Smooth muscle cell (in vitro differentiated cells): ENCODE data around the gene ABCA1. TPM values are rescaled to one million over a fixed set of nuclear protein-coding genes. Genes with fewer than 3 reads are reported as not detected.
"Not testable (repeated sequence)": the region's sequence is repeated elsewhere in the genome, so short reads cannot be mapped to it uniquely, and the experiment has no call there.

ENCODE experiments used
- DNase-seq: peaks from one replicate; lab custom pipeline; 2025; ENCODE audit not compliant: unreplicated experiment; lab: John Stamatoyannopoulos, UW
- H2AFZ ChIP-seq: fragments of 200-600 bp; sonication (generic); 2 replicates; pipeline ENCODE4 v1.6.0; 2016; ENCODE audit warnings: antibody characterized with exemption, low read depth, mild to moderate bottlenecking
- H3F3A ChIP-seq: fragments of 200-600 bp; sonication (generic); 2 replicates; pipeline ENCODE4 v1.6.0; 2017; ENCODE audit warnings: antibody characterized with exemption, low read depth
- H3K27ac ChIP-seq: fragments of 200-600 bp; sonication (generic); 2 replicates; pipeline ENCODE4 v1.5.1; 2016; ENCODE audit warnings: low read depth, mild to moderate bottlenecking
- H3K27me3 ChIP-seq: fragments of 200-600 bp; sonication (generic); 2 replicates; pipeline ENCODE4 v1.6.1; 2016; ENCODE audit warnings: low read depth, mild to moderate bottlenecking
- H3K36me3 ChIP-seq: fragments of 200-600 bp; sonication (generic); 2 replicates; pipeline ENCODE4 v1.5.1; 2016; ENCODE audit warnings: low read depth
- H3K4me1 ChIP-seq: fragments of 200-600 bp; sonication (generic); 2 replicates; pipeline ENCODE4 v1.5.1; 2016; ENCODE audit warnings: low read depth
- H3K4me2 ChIP-seq: fragments of 200-600 bp; sonication (generic); 2 replicates; pipeline ENCODE4 v1.6.0; 2016; ENCODE audit warnings: mild to moderate bottlenecking
- H3K4me3 ChIP-seq: fragments of 200-600 bp; sonication (generic); 2 replicates; pipeline ENCODE4 v1.5.1; 2016; ENCODE audit warnings: mild to moderate bottlenecking
- H3K79me2 ChIP-seq: fragments of 200-600 bp; sonication (generic); 2 replicates; pipeline ENCODE4 v1.6.0; 2016; ENCODE audit warnings: low read depth, mild to moderate bottlenecking
- H3K9ac ChIP-seq: fragments of 200-600 bp; sonication (generic); 2 replicates; pipeline ENCODE4 v1.6.0; 2016; ENCODE audit warnings: low read depth
- H3K9me3 ChIP-seq: fragments of 200-600 bp; sonication (generic); replicated peaks from 2 replicates; pipeline ENCODE4 v1.5.1; 2016; ENCODE audit warnings: low read depth
- H4K20me1 ChIP-seq: fragments of 200-600 bp; sonication (generic); 2 replicates; pipeline ENCODE4 v1.6.0; 2016; ENCODE audit warnings: low read depth
- WGBS: methylation state at CpG from one replicate; pipeline ENCODE4 v1.1.7; 2016; ENCODE audit warnings: low lambda C conversion rate; 5-methylcytosine and 5-hydroxymethylcytosine counted together
- polyA plus RNA-seq: library from polyadenylated mRNA; unstranded; fragments of >200 nt; fragmentation: Nextera tagmentation; extraction: Ambion mirVana; gene quantifications from 2 replicates; pipeline ENCODE4 v1.2.1, GENCODE V29; 2016
- total RNA-seq: library from RNA; depleted of rRNA; stranded (reverse); fragments of >200 nt; gene quantifications from 2 replicates; pipeline ENCODE4 v1.2.3, GENCODE V29; 2014
- TF ChIP-seq, protein P1 (sequence below): fragments of 200-600 bp; sonication (generic); IDR thresholded peaks from 2 replicates; pipeline ENCODE4 v1.5.1; 2017; ENCODE audit warnings: borderline replicate concordance, mild to moderate bottlenecking, antibody characterized with exemption; ENCODE audit not compliant: insufficient read depth, poor library complexity, severe bottlenecking

Gene ABCA1
- total and polyA plus RNA-seq, 2 experiments from 2014 or later = 2.8 to 29.6 TPM

DNA sequence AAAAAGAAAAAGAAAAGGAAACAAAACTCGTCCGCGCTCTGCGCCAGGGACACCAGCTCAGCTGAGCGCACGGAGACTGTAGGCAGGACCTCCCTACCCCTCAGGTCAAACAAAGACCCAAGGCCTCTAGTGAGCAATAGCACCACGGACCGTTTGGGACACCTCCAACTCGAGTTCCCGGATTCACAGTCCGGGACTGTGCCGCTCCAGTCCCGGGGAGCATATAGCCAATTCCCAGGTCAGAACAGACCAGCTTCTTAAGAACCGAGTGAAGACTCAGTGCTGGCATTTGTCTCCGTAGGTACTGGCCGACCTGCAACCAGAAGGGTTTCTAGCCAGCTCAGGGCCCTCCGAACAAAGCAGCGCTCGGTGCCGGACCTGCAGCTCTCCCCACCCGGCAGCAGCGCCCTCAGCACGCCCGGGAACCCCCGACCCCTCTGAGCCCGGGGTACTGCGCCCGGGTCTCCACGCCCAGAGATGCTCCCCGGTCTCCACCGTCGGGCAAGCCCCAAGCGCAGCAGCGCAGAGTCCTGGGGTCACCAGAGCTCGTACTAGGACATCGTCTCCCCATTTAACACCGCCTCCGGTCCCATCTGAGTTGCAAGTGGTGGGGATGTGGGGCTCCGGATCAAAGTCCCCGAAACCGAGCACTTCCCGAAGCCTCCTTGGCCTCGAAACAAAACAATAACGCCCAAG lies 591 bp downstream of the ABCA1 start:
- Histone ChIP-seq H3K27ac (peak overlapping the region; percentile 25), H3K4me3 (peak overlapping the region; percentile 73), H3K4me1 (peaks cover 19% of the 10 kb centered on the region), H3F3A (no peaks in the 10 kb centered on the region), H3K79me2 (peaks cover 19% of the 10 kb centered on the region), H3K9me3 (no peaks in the 10 kb centered on the region), H2AFZ (peak overlapping the region; percentile 91), H3K4me2 (peak overlapping the region; percentile 88), H3K27me3 (no peaks in the 10 kb centered on the region), H4K20me1 (peaks cover 24% of the 10 kb centered on the region), H3K36me3 (no peaks in the 10 kb centered on the region), H3K9ac (peak overlapping the region; percentile 74)
- TF ChIP-seq, protein P1, sequence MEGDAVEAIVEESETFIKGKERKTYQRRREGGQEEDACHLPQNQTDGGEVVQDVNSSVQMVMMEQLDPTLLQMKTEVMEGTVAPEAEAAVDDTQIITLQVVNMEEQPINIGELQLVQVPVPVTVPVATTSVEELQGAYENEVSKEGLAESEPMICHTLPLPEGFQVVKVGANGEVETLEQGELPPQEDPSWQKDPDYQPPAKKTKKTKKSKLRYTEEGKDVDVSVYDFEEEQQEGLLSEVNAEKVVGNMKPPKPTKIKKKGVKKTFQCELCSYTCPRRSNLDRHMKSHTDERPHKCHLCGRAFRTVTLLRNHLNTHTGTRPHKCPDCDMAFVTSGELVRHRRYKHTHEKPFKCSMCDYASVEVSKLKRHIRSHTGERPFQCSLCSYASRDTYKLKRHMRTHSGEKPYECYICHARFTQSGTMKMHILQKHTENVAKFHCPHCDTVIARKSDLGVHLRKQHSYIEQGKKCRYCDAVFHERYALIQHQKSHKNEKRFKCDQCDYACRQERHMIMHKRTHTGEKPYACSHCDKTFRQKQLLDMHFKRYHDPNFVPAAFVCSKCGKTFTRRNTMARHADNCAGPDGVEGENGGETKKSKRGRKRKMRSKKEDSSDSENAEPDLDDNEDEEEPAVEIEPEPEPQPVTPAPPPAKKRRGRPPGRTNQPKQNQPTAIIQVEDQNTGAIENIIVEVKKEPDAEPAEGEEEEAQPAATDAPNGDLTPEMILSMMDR = no peak
- WGBS = under 1% methylated on average over 43 of the region's 44 CpGs
- no peak for DNase-seq

- H3K4me1 ChIP-seq = peaks cover 16% of the 10 kb centered on the region
- no peak overlapping the region for H2AFZ ChIP-seq
- WGBS = 90% methylated on average over 4 of the region's 4 CpGs
- H3K27me3 ChIP-seq = no peaks in the 10 kb centered on the region
- H3K9me3 ChIP-seq = no peaks in the 10 kb centered on the region
- H3K27ac ChIP-seq = no peak overlapping the region
- H3K36me3 ChIP-seq = no peaks in the 10 kb centered on the region
- H3K79me2 ChIP-seq = peaks cover 48% of the 10 kb centered on the region
- no peak overlapping the region for H3K4me2 ChIP-seq
- H3F3A ChIP-seq = no peaks in the 10 kb centered on the region
- TF ChIP-seq, protein P1 = no peak
- no peak overlapping the region for H3K9ac ChIP-seq
- no peak overlapping the region for H3K4me3 ChIP-seq
- H4K20me1 ChIP-seq = peaks cover 58% of the 10 kb centered on the region
- no peak for DNase-seq
Observed at GRCh38 chr9:104923740-104924139, 4.2 kb downstream of the ABCA1 start.

DNA sequence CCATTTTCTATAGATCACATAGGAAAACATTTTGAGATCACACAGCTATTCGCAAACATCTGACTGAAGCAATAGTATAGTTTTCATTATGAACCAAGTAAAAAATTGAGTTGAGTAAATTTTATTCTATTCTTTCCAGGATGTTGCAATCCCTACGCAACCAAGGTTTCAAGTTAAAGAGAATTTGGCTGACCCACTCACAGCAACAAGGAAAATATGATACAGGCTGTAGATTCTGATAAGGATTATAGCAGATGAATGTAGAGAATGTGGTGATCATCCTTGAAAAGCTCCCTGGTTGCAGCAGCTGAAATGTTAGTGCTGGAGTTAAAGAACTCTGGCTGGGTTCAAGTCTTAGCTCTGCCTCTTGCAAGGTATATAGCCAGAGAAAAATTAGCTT lies 4.7 kb downstream of the ABCA1 start:
- Histone ChIP-seq H3K27ac (peak overlapping the region; percentile 10), H3K79me2 (peaks cover 50% of the 10 kb centered on the region), H3K4me1 (peaks cover 11% of the 10 kb centered on the region), H3K9me3 (no peaks in the 10 kb centered on the region), H3K4me2 (no peak overlapping the region), H3F3A (no peaks in the 10 kb centered on the region), H3K4me3 (no peak overlapping the region), H3K9ac (no peak overlapping the region), H3K36me3 (no peaks in the 10 kb centered on the region), H3K27me3 (no peaks in the 10 kb centered on the region), H2AFZ (no peak overlapping the region), H4K20me1 (peaks cover 61% of the 10 kb centered on the region)
- no peak for DNase-seq
- WGBS = 80% methylated on average over 2 of the region's 2 CpGs
- TF ChIP-seq, protein P1 = no peak

DNA sequence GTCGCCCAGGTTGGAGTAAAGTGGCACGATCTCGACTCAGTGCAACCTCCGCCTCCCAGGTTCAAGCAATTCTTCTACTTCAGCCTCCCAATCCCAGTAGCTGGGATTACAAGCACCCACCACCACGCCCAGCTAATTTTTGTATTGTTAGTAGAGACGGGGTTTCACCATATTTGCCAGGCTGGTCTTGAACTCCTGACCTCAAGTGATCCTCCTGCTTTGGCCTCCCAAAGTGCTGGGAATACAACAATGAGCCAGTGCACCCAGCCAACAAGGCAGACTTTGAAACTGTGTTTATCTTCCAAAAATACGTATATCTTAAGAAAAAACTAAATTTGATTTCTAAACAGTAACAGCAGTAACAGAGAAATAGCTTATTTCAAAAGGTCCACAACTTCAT lies 5.2 kb downstream of the ABCA1 start:
- H3F3A ChIP-seq, H3K4me2 ChIP-seq, H3K27me3 ChIP-seq, H2AFZ ChIP-seq, H3K9ac ChIP-seq, H3K4me3 ChIP-seq, H3K9me3 ChIP-seq, H3K36me3 ChIP-seq, DNase-seq: not testable (repeated sequence)
- peak overlapping the region; percentile 10 for H3K27ac ChIP-seq
- peaks cover 66% of the 10 kb centered on the region for H4K20me1 ChIP-seq
- 97% methylated on average over 7 of the region's 7 CpGs for WGBS
- H3K79me2 ChIP-seq = peaks cover 55% of the 10 kb centered on the region
- peaks cover 10% of the 10 kb centered on the region for H3K4me1 ChIP-seq
